Measurements from ENCODE around the gene PLK4. TPM values are rescaled to one million over a fixed set of nuclear protein-coding genes. Genes with fewer than 3 reads are reported as not detected.

Gene PLK4
- total RNA-seq, 4 donors from 2014 or later = 0.78 to 1.7 (median 1.2) TPM

DNA sequence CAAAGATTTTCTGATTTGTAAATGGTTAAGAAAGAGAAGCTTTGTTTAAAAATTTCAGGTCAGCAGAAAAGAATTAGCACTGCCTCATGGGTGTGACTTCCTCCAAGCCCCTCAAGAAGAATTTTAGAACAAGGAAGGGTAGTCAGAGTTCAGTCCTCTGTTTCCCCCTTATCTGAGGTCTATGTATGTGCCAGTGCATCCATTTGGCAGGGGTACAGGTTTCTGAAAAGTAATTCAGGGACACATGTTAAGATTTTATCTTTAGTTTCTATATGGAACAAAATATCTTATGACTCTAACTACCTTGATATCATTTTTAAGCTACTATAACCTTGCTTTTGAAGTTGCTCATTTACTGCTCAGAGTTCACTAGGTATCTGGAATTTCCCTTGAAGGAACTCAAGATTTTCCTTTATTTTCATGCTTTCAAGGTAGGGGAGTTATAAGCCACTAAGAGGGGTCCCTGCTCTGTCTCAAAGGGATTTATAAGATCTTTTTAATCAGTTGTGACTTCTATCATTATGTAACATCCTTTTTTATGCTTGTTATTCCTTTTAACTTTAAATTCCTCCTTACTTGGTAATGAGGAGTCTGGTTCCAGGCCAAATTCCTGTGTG, 24.4 kb upstream of the PLK4 start:
- no peak overlapping the region for H3K4me3 ChIP-seq
- intact Hi-C loops (cut with DNase I) = no loop called here
- no peaks in the 10 kb centered on the region for H3K27me3 ChIP-seq
- no peaks in the 10 kb centered on the region for H3K36me3 ChIP-seq
- peaks cover 0 to 9% (median 5%) of the 10 kb centered on the region in 4 donors for H3K4me1 ChIP-seq
- DNase-seq (ENCODE audit: extremely low spot score) = no peak
- TF ChIP-seq EP300 (IDR thresholded peaks at IDR 0.05) (no peak), POLR2A (IDR thresholded peaks at IDR 0.05; ENCODE audit: low read depth) (no peak), POLR2AphosphoS5 (IDR thresholded peaks at IDR 0.05) (no peak)
- TF ChIP-seq, protein P1, sequence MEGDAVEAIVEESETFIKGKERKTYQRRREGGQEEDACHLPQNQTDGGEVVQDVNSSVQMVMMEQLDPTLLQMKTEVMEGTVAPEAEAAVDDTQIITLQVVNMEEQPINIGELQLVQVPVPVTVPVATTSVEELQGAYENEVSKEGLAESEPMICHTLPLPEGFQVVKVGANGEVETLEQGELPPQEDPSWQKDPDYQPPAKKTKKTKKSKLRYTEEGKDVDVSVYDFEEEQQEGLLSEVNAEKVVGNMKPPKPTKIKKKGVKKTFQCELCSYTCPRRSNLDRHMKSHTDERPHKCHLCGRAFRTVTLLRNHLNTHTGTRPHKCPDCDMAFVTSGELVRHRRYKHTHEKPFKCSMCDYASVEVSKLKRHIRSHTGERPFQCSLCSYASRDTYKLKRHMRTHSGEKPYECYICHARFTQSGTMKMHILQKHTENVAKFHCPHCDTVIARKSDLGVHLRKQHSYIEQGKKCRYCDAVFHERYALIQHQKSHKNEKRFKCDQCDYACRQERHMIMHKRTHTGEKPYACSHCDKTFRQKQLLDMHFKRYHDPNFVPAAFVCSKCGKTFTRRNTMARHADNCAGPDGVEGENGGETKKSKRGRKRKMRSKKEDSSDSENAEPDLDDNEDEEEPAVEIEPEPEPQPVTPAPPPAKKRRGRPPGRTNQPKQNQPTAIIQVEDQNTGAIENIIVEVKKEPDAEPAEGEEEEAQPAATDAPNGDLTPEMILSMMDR (IDR thresholded peaks at IDR 0.05) = no peak
- peaks cover 0 to 23% (median 2%) of the 10 kb centered on the region in 4 donors for H3K9me3 ChIP-seq
- H3K27ac ChIP-seq (replicated peaks in 1 of 4) = no peak overlapping the region

DNA sequence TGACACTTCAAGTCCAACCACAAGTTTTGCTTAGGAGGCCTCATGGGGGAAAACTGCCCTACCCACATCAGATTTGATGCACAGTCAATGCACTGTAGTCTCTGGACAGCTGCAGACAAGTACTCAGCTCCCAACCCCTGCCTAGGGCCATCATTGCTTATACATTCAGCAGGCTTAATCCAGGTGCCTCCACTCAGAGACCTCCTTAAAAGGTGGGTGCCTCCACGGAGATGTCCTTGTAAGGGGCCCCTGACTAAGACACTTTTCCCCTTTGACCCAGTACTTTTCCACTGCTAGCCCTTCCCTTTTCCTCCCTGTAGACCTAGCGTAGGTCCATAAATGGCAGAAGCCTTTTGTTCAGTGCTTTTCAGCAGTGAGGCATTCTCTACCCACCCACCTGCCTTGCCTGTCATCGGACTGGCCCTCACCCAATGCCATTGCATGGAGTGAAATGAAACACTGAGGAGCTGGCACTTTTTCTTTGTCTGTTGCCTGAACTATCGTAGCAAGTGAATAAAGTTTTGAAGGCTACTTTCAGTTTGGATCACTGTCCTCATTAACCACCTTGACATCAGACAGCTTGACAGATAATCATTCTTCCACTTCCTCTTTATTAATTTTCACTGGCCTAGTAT, 23.8 kb upstream of the PLK4 start:
- DNase-seq (ENCODE audit: extremely low spot score) = no peak
- WGBS = 82% methylated on average over 4 of the region's 4 CpGs
- H3K9me3 ChIP-seq = peaks cover 0 to 19% (median under 1%) of the 10 kb centered on the region in 4 donors
- TF ChIP-seq EP300 (IDR thresholded peaks at IDR 0.05) = no peak
- TF ChIP-seq POLR2A (IDR thresholded peaks at IDR 0.05; ENCODE audit: low read depth) = no peak
- TF ChIP-seq POLR2AphosphoS5 (IDR thresholded peaks at IDR 0.05) = no peak
- TF ChIP-seq, protein P1 (IDR thresholded peaks at IDR 0.05) = no peak
- H3K4me3 ChIP-seq = no peak overlapping the region
- no peaks in the 10 kb centered on the region for H3K36me3 ChIP-seq
- intact Hi-C loops (cut with DNase I) = no loop called here
- H3K27me3 ChIP-seq = no peaks in the 10 kb centered on the region
- no peak overlapping the region for H3K27ac ChIP-seq (replicated peaks in 1 of 4)
- H3K4me1 ChIP-seq = peaks cover 0 to 9% (median 5%) of the 10 kb centered on the region in 4 donors

DNA sequence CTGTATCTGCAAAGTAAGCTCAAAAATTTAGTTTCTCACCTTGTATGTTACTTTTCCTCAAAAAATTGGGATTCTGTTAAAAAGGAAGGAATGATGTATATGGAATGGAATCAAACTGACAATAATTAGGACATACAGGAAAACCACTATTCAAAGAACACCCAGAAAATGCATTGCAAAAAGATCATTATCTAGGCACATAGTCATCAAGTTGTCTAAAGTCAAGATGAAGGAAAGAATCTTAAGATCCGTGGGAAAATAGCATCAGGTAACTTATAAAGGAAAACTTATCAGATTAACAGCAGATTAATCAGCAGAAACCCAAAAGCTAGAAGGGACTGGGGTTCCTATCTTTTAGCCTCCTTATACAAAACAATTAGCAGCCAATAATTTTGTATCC, 23.1 kb upstream of the PLK4 start:
- TF ChIP-seq POLR2AphosphoS5 (IDR thresholded peaks at IDR 0.05) (no peak), EP300 (IDR thresholded peaks at IDR 0.05) (no peak), POLR2A (IDR thresholded peaks at IDR 0.05; ENCODE audit: low read depth) (no peak)
- TF ChIP-seq, protein P1 (IDR thresholded peaks at IDR 0.05) = no peak
- no peaks in the 10 kb centered on the region for H3K27me3 ChIP-seq
- H3K4me3 ChIP-seq = no peak overlapping the region
- H3K27ac ChIP-seq (replicated peaks in 1 of 4) = no peak overlapping the region
- H3K4me1 ChIP-seq = peaks cover 0 to 9% (median 5%) of the 10 kb centered on the region in 4 donors
- H3K36me3 ChIP-seq = no peaks in the 10 kb centered on the region
- no peak for DNase-seq (ENCODE audit: extremely low spot score)
- intact Hi-C loops (cut with DNase I) = no loop called here
- H3K9me3 ChIP-seq = peaks cover 0 to 16% (median 0%) of the 10 kb centered on the region in 4 donors
- WGBS = 97% methylated on average over 1 of the region's 1 CpG

DNA sequence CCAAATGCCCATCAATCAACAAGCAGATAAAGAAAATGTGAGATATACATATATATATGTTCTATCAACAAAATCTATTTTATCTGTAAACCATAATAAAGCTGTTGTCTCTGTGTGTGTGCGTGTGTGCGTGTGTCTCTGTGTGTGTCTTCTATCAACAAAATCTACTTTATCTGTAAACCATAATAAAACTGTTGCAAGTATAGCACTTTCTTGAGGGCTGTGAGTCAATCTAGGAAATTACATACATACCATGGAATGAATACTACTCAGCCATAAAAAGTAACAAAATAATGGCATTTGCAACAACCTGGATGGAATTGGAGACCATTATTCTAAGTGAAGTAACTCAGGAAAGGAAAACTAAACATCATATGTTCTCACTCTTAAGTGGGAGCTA, 12.5 kb upstream of the PLK4 start:
- Histone ChIP-seq H3K4me3 (no peak overlapping the region), H3K4me1 (peaks cover 7 to 14% (median 11%) of the 10 kb centered on the region in 4 donors), H3K27me3 (no peaks in the 10 kb centered on the region), H3K36me3 (no peaks in the 10 kb centered on the region), H3K27ac (replicated peaks in 1 of 4) (no peak overlapping the region), H3K9me3 (no peaks in the 10 kb centered on the region)
- TF ChIP-seq POLR2AphosphoS5 (IDR thresholded peaks at IDR 0.05) = no peak
- TF ChIP-seq, protein P1 (IDR thresholded peaks at IDR 0.05) = no peak
- no peak for TF ChIP-seq POLR2A (IDR thresholded peaks at IDR 0.05; ENCODE audit: low read depth)
- TF ChIP-seq EP300 (IDR thresholded peaks at IDR 0.05) = no peak
- no peak for DNase-seq (ENCODE audit: extremely low spot score)
- 98% methylated on average over 2 of the region's 2 CpGs for WGBS
- intact Hi-C loops (cut with DNase I) = no loop called here

Measured in esophagus muscularis mucosa (tissue), 4 donors.